ENCODE data around the gene GRID1.
"Not testable (repeated sequence)": the region's sequence is repeated elsewhere in the genome, so short reads cannot be mapped to it uniquely, and the experiment has no call there.

Gene GRID1

DNA sequence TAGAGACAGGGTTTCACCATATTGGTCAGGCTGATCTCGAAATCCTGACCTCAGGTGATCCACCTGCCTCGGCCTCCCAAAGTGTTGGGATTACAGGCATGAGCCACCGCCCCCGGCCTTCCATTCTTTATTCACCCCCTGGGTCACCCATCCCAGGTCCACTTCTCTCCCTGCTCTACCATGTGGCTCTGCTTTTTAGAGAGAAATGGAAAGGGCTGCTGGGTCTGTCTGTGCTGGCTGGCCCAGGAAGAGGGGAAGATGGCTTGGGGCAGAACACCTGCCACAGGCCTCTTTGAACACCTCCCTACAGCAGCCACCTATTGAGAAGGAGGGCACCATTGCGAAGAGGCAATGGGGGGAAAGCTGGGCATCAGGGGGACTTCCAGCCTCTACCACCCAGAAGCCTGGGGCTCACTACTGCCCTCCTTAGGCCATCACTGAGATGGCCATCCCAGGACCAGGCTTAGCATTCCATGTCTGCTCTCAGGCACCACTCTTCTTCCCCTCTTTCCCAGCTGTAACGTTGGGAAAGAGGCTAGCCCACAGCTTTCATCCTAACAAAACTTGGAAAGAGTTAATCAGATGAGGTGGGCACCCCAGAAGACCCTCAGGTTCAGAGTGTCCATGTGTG lies 256.3 kb downstream of the GRID1 start:
- Histone ChIP-seq H3K27me3 (no peaks in the 10 kb centered on the region), H3K9me3 (no peaks in the 10 kb centered on the region)
- no peak for TF ChIP-seq CTCF (IDR thresholded peaks at IDR 0.05)

DNA sequence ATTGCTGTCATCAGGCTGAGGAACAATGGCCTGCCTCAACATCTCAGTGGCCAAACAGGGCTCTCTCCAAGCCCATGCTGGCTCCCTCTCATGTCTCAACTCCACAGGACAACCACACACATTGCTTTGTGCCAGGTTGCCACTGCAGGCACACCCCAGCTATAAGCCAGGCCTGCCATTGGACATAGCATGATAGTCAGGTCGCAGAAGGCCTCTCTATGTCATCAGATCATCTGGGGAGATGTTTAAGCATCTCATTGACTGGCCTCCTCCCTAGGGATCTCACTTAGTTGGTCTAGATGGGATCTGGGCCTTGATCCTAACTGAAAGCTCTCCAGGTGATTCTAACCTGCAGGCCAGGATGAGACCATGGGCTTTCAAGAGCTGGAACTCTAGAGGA lies 257.2 kb downstream of the GRID1 start:
- Histone ChIP-seq H3K9me3 (no peaks in the 10 kb centered on the region), H3K27me3 (no peaks in the 10 kb centered on the region), H3K4me3 (ENCODE audit: low read depth in 1 of 2, low read length in 1 of 2) (no peak overlapping the region), H3K27ac (no peak overlapping the region), H3K36me3 (no peaks in the 10 kb centered on the region), H3K4me1 (ENCODE audit: control insufficient read depth in 1 of 2, insufficient read depth in 1 of 2, low read depth in 1 of 2, low read length in 1 of 2) (no peaks in the 10 kb centered on the region)
- TF ChIP-seq CTCF (IDR thresholded peaks at IDR 0.05), result no peak

More for the DNA sequence above, 256.3 kb downstream of the GRID1 start:
- no peak overlapping the region for H3K4me3 ChIP-seq (ENCODE audit: low read depth in 1 of 2, low read length in 1 of 2)
- H3K4me1 ChIP-seq (ENCODE audit: control insufficient read depth in 1 of 2, insufficient read depth in 1 of 2, low read depth in 1 of 2, low read length in 1 of 2), result no peaks in the 10 kb centered on the region
- H3K36me3 ChIP-seq, result no peaks in the 10 kb centered on the region
- H3K27ac ChIP-seq, result no peak overlapping the region

DNA sequence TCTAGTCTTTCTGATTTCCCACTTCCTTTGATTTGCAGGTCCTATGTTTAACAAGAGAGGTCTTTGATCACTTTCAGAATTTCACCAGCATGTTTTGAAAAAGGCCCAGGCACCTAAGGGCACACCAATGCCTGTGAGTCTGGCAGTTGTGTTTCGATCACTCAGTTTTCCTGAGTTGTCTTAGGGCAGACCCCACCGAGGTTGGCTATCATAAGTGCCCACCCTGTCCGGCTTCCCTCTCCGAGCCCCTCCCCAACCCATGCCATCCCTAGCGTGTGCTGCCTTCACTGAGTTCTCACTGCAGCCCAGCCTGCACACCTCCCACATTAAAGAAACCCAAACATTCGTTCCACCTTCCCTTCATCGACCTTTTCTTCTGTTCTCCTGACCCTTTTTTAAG lies 257.9 kb downstream of the GRID1 start:
- Histone ChIP-seq H3K36me3 (no peaks in the 10 kb centered on the region), H3K4me3 (ENCODE audit: low read depth in 1 of 2, low read length in 1 of 2) (no peak overlapping the region), H3K27ac (no peak overlapping the region), H3K27me3 (no peaks in the 10 kb centered on the region), H3K4me1 (ENCODE audit: control insufficient read depth in 1 of 2, insufficient read depth in 1 of 2, low read depth in 1 of 2, low read length in 1 of 2) (no peaks in the 10 kb centered on the region), H3K9me3 (no peaks in the 10 kb centered on the region)
- TF ChIP-seq CTCF (IDR thresholded peaks at IDR 0.05), result no peak

GRCh38 chr10:86107611-86108310 lies 258.8 kb downstream of the GRID1 start:
- H3K36me3 ChIP-seq; H3K27ac ChIP-seq; H3K4me1 ChIP-seq (ENCODE audit: control insufficient read depth in 1 of 2, insufficient read depth in 1 of 2, low read depth in 1 of 2, low read length in 1 of 2); H3K27me3 ChIP-seq; H3K9me3 ChIP-seq; H3K4me3 ChIP-seq (ENCODE audit: low read depth in 1 of 2, low read length in 1 of 2): not testable (repeated sequence)

DNA sequence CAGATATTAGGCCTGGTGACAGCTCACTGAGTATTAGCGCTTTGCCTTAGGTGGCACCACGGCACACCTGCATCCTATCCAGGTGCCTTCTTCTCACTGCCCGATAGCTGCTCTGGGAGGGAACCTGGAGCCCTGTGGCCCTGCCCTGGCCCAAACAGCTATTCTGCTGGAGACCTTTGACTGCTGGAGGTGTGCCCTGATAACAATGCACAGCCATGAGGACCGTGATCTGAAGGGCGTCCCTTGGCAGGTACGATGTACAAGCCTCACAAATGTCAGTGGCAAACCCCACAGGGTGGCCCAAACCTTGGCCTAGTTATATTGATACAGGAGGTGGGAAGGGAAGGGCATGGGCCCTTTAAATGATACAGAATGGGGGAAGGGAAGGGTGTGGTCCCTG lies 259.5 kb downstream of the GRID1 start:
- Histone ChIP-seq H3K36me3 (no peaks in the 10 kb centered on the region), H3K9me3 (no peaks in the 10 kb centered on the region), H3K27ac (no peak overlapping the region), H3K4me3 (ENCODE audit: low read depth in 1 of 2, low read length in 1 of 2) (no peak overlapping the region), H3K27me3 (no peaks in the 10 kb centered on the region), H3K4me1 (ENCODE audit: control insufficient read depth in 1 of 2, insufficient read depth in 1 of 2, low read depth in 1 of 2, low read length in 1 of 2) (no peaks in the 10 kb centered on the region)
- TF ChIP-seq CTCF (IDR thresholded peaks at IDR 0.05), result no peak

DNA sequence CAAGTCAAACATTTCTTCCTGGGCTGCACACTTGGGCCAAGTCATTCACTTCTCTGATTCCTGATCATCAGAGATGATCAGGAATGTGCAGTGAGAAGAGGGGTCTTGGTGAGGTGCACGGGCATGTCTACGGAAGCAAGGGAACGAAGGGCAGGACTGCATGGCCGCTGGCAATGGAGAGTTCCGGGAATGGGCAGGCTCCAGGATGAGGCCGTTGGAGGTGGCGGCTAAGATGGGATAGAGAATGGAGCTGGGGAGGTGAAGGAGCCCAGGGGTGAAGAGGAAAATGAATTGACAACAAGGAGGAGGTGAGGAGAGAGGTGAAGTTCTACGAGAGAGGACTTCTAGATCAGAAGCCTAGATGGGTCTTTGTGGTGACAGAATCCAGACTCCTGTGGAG lies 260.0 kb downstream of the GRID1 start:
- Histone ChIP-seq H3K27me3 (no peaks in the 10 kb centered on the region), H3K4me3 (ENCODE audit: low read depth in 1 of 2, low read length in 1 of 2) (no peak overlapping the region), H3K4me1 (ENCODE audit: control insufficient read depth in 1 of 2, insufficient read depth in 1 of 2, low read depth in 1 of 2, low read length in 1 of 2) (no peaks in the 10 kb centered on the region), H3K27ac (no peak overlapping the region), H3K9me3 (no peaks in the 10 kb centered on the region), H3K36me3 (no peaks in the 10 kb centered on the region)
- TF ChIP-seq CTCF (IDR thresholded peaks at IDR 0.05), result no peak
